Upper lobe of right lung (tissue), 1 donor: ENCODE results near the gene EML1. TPM values are rescaled to one million over a fixed set of nuclear protein-coding genes. Genes with fewer than 3 reads are reported as not detected.
"Not testable (repeated sequence)": the region's sequence is repeated elsewhere in the genome, so short reads cannot be mapped to it uniquely, and the experiment has no call there.

Experiments
- ATAC-seq: fragments of 200-7000 bp; cut with Tn5 transposase; one replicate; pipeline ENCODE4 v1.9.1; 2020; ENCODE audit warnings: mild to moderate bottlenecking, moderate library complexity
- DNase-seq: peaks from one replicate; pipeline ENCODE4 v3.0.0-alpha.2; 2020
- H3K27ac ChIP-seq: fragments of 200-600 bp; one replicate; pipeline ENCODE4 v1.8.0; 2022
- H3K27me3 ChIP-seq: fragments of 200-600 bp; one replicate; pipeline ENCODE4 v1.8.0; 2022; ENCODE audit warnings: mild to moderate bottlenecking
- H3K36me3 ChIP-seq: fragments of 200-600 bp; one replicate; pipeline ENCODE4 v1.8.0; 2022
- H3K4me1 ChIP-seq: fragments of 200-600 bp; one replicate; pipeline ENCODE4 v1.8.0; 2022
- H3K4me3 ChIP-seq: fragments of 200-600 bp; one replicate; pipeline ENCODE4 v1.8.0; 2022; ENCODE audit warnings: mild to moderate bottlenecking
- H3K9me3 ChIP-seq: fragments of 200-600 bp; one replicate; pipeline ENCODE4 v1.8.0; 2022
- intact Hi-C: fragments of 100-400 bp; cut with DNase I; formaldehyde crosslinking; loops from one replicate; pipeline ENCODE4 v1.11.0; 2022
- total RNA-seq: library from RNA; stranded (reverse); fragmentation: NEBNext Ultra II Directional; extraction: Animal tissue kit (Norgen Biotek cat#: 25700); gene quantifications from one replicate; pipeline ENCODE4 v1.2.1, GENCODE V29; 2021
- TF ChIP-seq, protein P1 (sequence below): fragments of 200-600 bp; IDR thresholded peaks from one replicate; pipeline ENCODE4 v1.8.0; 2022; ENCODE audit warnings: antibody characterized with exemption
- donor health status: DM: no; HTN: yes; CAD: no; lungs with severe emphysema.

The EML1 gene
- total RNA-seq, 1 donor from 2014 or later: 42.2 TPM

DNA sequence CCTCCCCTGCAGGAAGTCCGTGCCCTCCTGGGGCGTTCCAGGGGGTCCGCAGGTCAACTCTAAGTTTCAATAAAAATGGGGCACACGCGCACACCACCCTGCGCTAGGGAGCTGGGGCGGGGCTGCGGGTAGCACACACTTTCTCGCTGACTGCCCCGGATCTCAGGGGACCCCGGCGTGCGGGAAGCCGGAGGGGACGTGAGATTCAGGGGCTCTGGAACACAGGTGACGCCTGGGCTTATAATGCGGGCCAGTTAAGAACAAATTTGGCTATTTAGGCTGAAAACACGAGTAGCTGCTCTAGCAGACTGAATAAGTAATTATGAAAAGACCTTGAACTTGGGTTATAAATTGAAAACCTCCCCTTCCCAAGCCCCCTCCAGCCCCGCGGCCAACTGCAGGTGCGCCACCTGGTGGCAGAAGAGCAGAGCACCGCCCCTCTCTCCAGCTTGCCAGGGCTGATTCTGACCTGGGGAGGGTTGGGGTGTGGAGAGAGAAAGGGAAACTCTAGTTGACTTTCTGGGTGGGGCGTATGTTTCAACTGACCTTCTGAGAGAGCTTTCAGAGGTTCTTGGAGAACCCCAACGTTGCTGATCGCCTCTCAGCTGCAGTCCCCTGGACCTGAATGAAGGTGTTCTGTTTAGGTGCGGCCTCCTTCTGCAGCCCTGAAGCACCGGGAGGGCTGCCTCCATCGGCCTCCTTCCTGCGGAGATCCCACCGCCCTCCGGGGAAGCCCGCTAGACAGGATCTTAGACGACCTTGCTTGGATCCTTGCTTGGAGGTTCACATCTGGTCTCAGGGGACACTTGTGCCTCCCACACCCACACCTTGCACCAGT lies 153.7 kb downstream of the EML1 start:
- peaks cover 22% of the 10 kb centered on the region for H3K4me1 ChIP-seq
- no peaks in the 10 kb centered on the region for H3K9me3 ChIP-seq
- no peak for DNase-seq
- peaks cover 7% of the 10 kb centered on the region for H3K36me3 ChIP-seq
- ATAC-seq: peak; percentile 67
- H3K27ac ChIP-seq: no peak overlapping the region
- H3K4me3 ChIP-seq: no peak overlapping the region
- intact Hi-C loops: no loop called here
- TF ChIP-seq, protein P1, sequence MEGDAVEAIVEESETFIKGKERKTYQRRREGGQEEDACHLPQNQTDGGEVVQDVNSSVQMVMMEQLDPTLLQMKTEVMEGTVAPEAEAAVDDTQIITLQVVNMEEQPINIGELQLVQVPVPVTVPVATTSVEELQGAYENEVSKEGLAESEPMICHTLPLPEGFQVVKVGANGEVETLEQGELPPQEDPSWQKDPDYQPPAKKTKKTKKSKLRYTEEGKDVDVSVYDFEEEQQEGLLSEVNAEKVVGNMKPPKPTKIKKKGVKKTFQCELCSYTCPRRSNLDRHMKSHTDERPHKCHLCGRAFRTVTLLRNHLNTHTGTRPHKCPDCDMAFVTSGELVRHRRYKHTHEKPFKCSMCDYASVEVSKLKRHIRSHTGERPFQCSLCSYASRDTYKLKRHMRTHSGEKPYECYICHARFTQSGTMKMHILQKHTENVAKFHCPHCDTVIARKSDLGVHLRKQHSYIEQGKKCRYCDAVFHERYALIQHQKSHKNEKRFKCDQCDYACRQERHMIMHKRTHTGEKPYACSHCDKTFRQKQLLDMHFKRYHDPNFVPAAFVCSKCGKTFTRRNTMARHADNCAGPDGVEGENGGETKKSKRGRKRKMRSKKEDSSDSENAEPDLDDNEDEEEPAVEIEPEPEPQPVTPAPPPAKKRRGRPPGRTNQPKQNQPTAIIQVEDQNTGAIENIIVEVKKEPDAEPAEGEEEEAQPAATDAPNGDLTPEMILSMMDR: peak; percentile 82
- no peaks in the 10 kb centered on the region for H3K27me3 ChIP-seq

- H3K4me1 ChIP-seq: peaks cover 22% of the 10 kb centered on the region
- H3K27me3 ChIP-seq: no peaks in the 10 kb centered on the region
- H3K4me3 ChIP-seq: no peak overlapping the region
- H3K9me3 ChIP-seq: no peaks in the 10 kb centered on the region
- TF ChIP-seq, protein P1: no peak
- intact Hi-C loops: no loop called here
- ATAC-seq (peak; percentile 3), DNase-seq (no peak)
- H3K27ac ChIP-seq: no peak overlapping the region
- H3K36me3 ChIP-seq: no peaks in the 10 kb centered on the region
Observed at GRCh38 chr14:99947695-99948094, 154.5 kb downstream of the EML1 start.

DNA sequence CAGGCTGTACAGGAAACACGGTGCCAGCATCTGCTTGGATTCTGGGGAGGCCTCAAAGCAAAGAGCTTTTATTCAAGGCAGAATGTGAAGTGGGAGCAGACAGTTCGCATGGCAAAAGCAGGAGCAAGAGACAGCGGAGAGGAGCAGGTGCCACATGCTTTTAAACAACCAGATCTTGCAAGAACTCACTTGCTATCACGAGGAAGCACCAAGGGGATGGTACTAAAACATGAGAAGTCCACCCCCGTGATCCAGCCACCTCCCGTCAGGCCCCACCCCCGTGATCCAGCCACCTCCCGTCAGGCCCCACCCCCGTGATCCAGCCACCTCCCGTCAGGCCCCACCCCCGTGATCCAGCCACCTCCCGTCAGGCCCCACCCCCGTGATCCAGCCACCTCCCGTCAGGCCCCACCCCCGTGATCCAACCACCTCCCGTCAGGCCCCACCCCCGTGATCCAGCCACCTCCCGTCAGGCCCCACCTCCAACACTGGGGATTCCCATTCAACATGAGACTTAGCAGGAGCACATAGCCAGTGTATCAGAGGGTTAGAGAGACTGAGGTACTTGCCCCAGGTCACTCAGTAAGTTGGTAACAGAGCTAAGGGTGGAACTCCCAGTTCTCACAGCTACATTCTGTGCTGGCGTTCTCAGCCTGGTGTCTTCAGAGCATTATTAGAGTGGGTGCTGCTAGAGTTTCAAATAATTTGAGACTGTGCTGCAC lies 156.0 kb downstream of the EML1 start:
- H3K4me3 ChIP-seq, H3K9me3 ChIP-seq, DNase-seq, H3K27me3 ChIP-seq, intact Hi-C loops, H3K36me3 ChIP-seq, H3K27ac ChIP-seq: not testable (repeated sequence)
- peak; percentile 60 for ATAC-seq
- peaks cover 22% of the 10 kb centered on the region for H3K4me1 ChIP-seq

DNA sequence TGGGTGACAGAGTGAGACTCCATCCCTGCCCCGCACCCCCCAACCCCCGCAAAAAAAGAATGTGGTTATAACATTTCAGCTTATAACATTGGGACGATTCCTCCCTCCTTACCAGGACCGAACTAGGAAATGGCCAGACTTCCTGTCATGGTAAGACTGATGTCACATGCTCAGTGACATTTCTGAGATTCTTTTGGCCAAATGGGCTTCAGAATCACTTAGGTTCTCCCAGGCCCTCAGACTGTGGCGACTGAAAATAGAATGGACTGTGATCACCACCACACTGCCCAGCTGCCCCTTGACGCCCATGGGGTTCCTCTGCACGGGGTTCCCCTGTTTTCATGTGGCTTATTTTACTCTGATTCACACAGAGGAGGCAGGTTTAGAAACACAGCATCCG lies 157.0 kb downstream of the EML1 start:
- Histone ChIP-seq H3K9me3 (no peaks in the 10 kb centered on the region), H3K27me3 (no peaks in the 10 kb centered on the region), H3K4me3 (no peak overlapping the region), H3K4me1 (peaks cover 22% of the 10 kb centered on the region), H3K36me3 (no peaks in the 10 kb centered on the region), H3K27ac (no peak overlapping the region)
- DNase-seq: no peak
- TF ChIP-seq, protein P1: no peak
- intact Hi-C loops: no loop called here
- ATAC-seq: no peak

GRCh38 chr14:99951085-99951484 lies 157.9 kb downstream of the EML1 start:
- intact Hi-C loops: no loop called here
- no peaks in the 10 kb centered on the region for H3K36me3 ChIP-seq
- no peak for DNase-seq
- peaks cover 22% of the 10 kb centered on the region for H3K4me1 ChIP-seq
- TF ChIP-seq, protein P1: no peak
- no peak overlapping the region for H3K4me3 ChIP-seq
- peak; percentile 57 for ATAC-seq
- no peak overlapping the region for H3K27ac ChIP-seq
- H3K27me3 ChIP-seq: no peaks in the 10 kb centered on the region
- no peaks in the 10 kb centered on the region for H3K9me3 ChIP-seq

- peaks cover 18% of the 10 kb centered on the region for H3K4me1 ChIP-seq
- TF ChIP-seq, protein P1: no peak
Observed at GRCh38 chr14:99952039-99952438, 158.8 kb downstream of the EML1 start.

More at GRCh38 chr14:99952039-99952438, 158.8 kb downstream of the EML1 start:
- H3K36me3 ChIP-seq: no peaks in the 10 kb centered on the region
- H3K9me3 ChIP-seq: no peaks in the 10 kb centered on the region
- no peak for DNase-seq
- H3K27me3 ChIP-seq: no peaks in the 10 kb centered on the region
- no peak for ATAC-seq
- intact Hi-C loops: no loop called here
- H3K27ac ChIP-seq: no peak overlapping the region
- H3K4me3 ChIP-seq: no peak overlapping the region
